OCI-LY3 (cell line): ENCODE results near the gene RBPJ.

ENCODE experiments used
- EZH2phosphoT487 ChIP-seq: fragments of 200-600 bp; shearing (Covaris generic); IDR thresholded peaks from 2 replicates; pipeline ENCODE4 v1.6.1; 2018; ENCODE audit warnings: antibody characterized with exemption, mixed run types, low read depth
- TF ChIP-seq, protein P1 (sequence below): fragments of 200-600, 300-600 bp; sonication (generic); IDR thresholded peaks from 2 replicates; pipeline ENCODE4 v1.5.1; 2014; ENCODE audit warnings: antibody characterized with exemption, low read length, low read depth

- TF ChIP-seq, protein P1, sequence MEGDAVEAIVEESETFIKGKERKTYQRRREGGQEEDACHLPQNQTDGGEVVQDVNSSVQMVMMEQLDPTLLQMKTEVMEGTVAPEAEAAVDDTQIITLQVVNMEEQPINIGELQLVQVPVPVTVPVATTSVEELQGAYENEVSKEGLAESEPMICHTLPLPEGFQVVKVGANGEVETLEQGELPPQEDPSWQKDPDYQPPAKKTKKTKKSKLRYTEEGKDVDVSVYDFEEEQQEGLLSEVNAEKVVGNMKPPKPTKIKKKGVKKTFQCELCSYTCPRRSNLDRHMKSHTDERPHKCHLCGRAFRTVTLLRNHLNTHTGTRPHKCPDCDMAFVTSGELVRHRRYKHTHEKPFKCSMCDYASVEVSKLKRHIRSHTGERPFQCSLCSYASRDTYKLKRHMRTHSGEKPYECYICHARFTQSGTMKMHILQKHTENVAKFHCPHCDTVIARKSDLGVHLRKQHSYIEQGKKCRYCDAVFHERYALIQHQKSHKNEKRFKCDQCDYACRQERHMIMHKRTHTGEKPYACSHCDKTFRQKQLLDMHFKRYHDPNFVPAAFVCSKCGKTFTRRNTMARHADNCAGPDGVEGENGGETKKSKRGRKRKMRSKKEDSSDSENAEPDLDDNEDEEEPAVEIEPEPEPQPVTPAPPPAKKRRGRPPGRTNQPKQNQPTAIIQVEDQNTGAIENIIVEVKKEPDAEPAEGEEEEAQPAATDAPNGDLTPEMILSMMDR, result no peak
- TF ChIP-seq EZH2phosphoT487, result no peak
Measured at GRCh38 chr4:26360864-26361263, 40.0 kb downstream of the RBPJ start.
